HepG2 (cell line): ENCODE measurements around the gene ZNF624. TPM values are rescaled to one million over a fixed set of nuclear protein-coding genes. Genes with fewer than 3 reads are reported as not detected.

ENCODE experiments used
- ATAC-seq: fragments of 200-7000 bp; cut with Tn5 transposase; 3 replicates; pipeline ENCODE4 v1.9.1; 2020; ENCODE audit warnings: mild to moderate bottlenecking, moderate library complexity
- BruUV-seq: library from RNA; stranded (reverse); fragments of 400-500 nt; replicated peaks from 2 replicates; lab custom pipeline; 2021; lab: Mats Ljungman, UMichigan
- CTCF ChIA-PET: fragments of 300-600 bp; formaldehyde crosslinking; extraction: SDS; loops from one replicate; lab custom pipeline; 2021; ENCODE audit warnings: low total read pairs, inconsistent platforms, low intra/inter-chr PET ratio; lab: Yijun Ruan, JAX
- POLR2A ChIA-PET: fragments of 350-600 bp; sonication (Branson Sonifier 250); formaldehyde crosslinking; loops from one replicate; lab custom pipeline; 2020; ENCODE audit warnings: antibody characterized with exemption, inconsistent platforms; lab: Yijun Ruan, JAX
- DNase-seq: peaks from one replicate; pipeline ENCODE4 v3.0.0-alpha.2; 2015; ENCODE audit warnings: low spot score
- FAIRE-seq: peaks from 3 replicates; lab custom pipeline; 2011; peaks lifted over from hg19 to GRCh38; lab: Jason Lieb, UNC
- H2AFZ ChIP-seq: one replicate; pipeline ENCODE4 v1.6.1; 2011; ENCODE audit warnings: low read length, inconsistent platforms
- H3K27ac ChIP-seq: fragments of 300-600 bp; 3 replicates; pipeline ENCODE4 v1.8.0; 2011; ENCODE audit warnings: mixed run types, mild to moderate bottlenecking, mixed read lengths, low read length, inconsistent platforms; ENCODE audit not compliant: insufficient read depth; ENCODE audit errors: extremely low read length
- H3K27me3 ChIP-seq, 2 experiments: fragments of 200-600 bp in 1 of 2; 2 replicates in 1 of 2; 3 replicates in 1 of 2; pipeline versions ENCODE4 v1.6.0 to v1.8.0; 2011; ENCODE audit warnings: low read length in 2 of 2, mild to moderate bottlenecking in 2 of 2, moderate library complexity in 2 of 2, inconsistent platforms in 1 of 2; ENCODE audit not compliant: insufficient read depth in 2 of 2, control insufficient read depth in 1 of 2
- H3K36me3 ChIP-seq, 2 experiments: fragments of 200-600 bp in 1 of 2; replicated peaks in 1 of 2; 2 replicates in 1 of 2; 3 replicates in 1 of 2; pipeline versions ENCODE4 v1.5.1 to v1.8.0; 2011; ENCODE audit warnings: low read length in 2 of 2, inconsistent platforms in 1 of 2; ENCODE audit not compliant: insufficient read depth in 2 of 2, control insufficient read depth in 1 of 2
- H3K4me1 ChIP-seq: 2 replicates; pipeline ENCODE4 v1.5.1; 2012; ENCODE audit warnings: low read length, inconsistent platforms; ENCODE audit not compliant: insufficient read depth
- H3K4me2 ChIP-seq: 2 replicates; pipeline ENCODE4 v1.6.0; 2011; ENCODE audit warnings: low read depth, low read length, inconsistent platforms
- H3K4me3 ChIP-seq, 3 experiments: fragments of 200-600 bp in 1 of 3; sonication (generic), shearing (Covaris generic) in 1 of 3; replicated peaks in 1 of 3; 2 replicates each; pipeline ENCODE4 v1.5.1; 2011 to 2016; ENCODE audit warnings: low read length in 3 of 3, inconsistent platforms in 2 of 3, low read depth in 2 of 3, mild to moderate bottlenecking in 2 of 3, control low read depth in 1 of 3, mixed read lengths in 1 of 3; ENCODE audit not compliant: insufficient read depth in 1 of 3
- H3K79me2 ChIP-seq: one replicate; pipeline ENCODE4 v1.6.1; 2011; ENCODE audit warnings: low read length, inconsistent platforms; ENCODE audit not compliant: insufficient read depth
- H3K9ac ChIP-seq: 2 replicates; pipeline ENCODE4 v1.6.0; 2011; ENCODE audit warnings: mild to moderate bottlenecking, low read depth, low read length, inconsistent platforms; ENCODE audit not compliant: insufficient read depth
- H3K9me3 ChIP-seq: 2 replicates; pipeline ENCODE4 v1.5.1; 2012; ENCODE audit warnings: mild to moderate bottlenecking, low read length
- H4K20me1 ChIP-seq: 2 replicates; pipeline ENCODE4 v1.6.0; 2011; ENCODE audit warnings: inconsistent platforms, mild to moderate bottlenecking, low read length, moderate library complexity; ENCODE audit not compliant: insufficient read depth
- GATAD2A ChIP-seq: IDR thresholded peaks from 2 replicates; pipeline ENCODE4 v1.6.1; 2016
- HMG20A ChIP-seq: IDR thresholded peaks from 2 replicates; pipeline ENCODE4 v1.6.1; 2016; ENCODE audit warnings: borderline replicate concordance
- HNF4A ChIP-seq: sonication (generic); formaldehyde crosslinking; IDR thresholded peaks from 2 replicates; pipeline ENCODE4 v1.4.0; 2020; ENCODE audit warnings: missing genetic modification reagents
- IRF2 ChIP-seq: IDR thresholded peaks from 2 replicates; pipeline ENCODE4 v1.6.1; 2018; ENCODE audit warnings: missing genetic modification reagents, missing compliant biosample characterization
- KLF6 ChIP-seq: IDR thresholded peaks from 2 replicates; pipeline ENCODE4 v1.8.0; 2016; ENCODE audit warnings: missing biosample characterization, missing genetic modification reagents
- MIXL1 ChIP-seq: IDR thresholded peaks from 2 replicates; pipeline ENCODE4 v1.6.1; 2016
- SOX6 ChIP-seq, 2 experiments: fragments of 450-650 bp in 1 of 2; sonication (generic) in 1 of 2; formaldehyde crosslinking in 1 of 2; IDR thresholded peaks; 2 replicates each; pipeline versions ENCODE4 v1.4.0 to v1.6.1; 2017 to 2020; ENCODE audit warnings: antibody characterized with exemption in 1 of 2, mild to moderate bottlenecking in 1 of 2, missing genetic modification reagents in 1 of 2
- ZBTB3 ChIP-seq: sonication (generic); formaldehyde crosslinking; IDR thresholded peaks from 2 replicates; pipeline ENCODE4 v1.4.0; 2020; ENCODE audit warnings: low read depth, mild to moderate bottlenecking, moderate library complexity, missing genetic modification reagents, borderline replicate concordance
- ZNF205 ChIP-seq: IDR thresholded peaks from 2 replicates; pipeline ENCODE4 v1.6.1; 2018; ENCODE audit warnings: missing biosample characterization, missing genetic modification reagents
- ZNF556 ChIP-seq: sonication (generic); formaldehyde crosslinking; IDR thresholded peaks from 2 replicates; pipeline ENCODE4 v1.4.0; 2020; ENCODE audit warnings: mild to moderate bottlenecking, missing genetic modification reagents, borderline replicate concordance
- ZNF816 ChIP-seq: sonication (generic); formaldehyde crosslinking; IDR thresholded peaks from 2 replicates; pipeline ENCODE4 v1.8.0; 2022; ENCODE audit warnings: missing genetic modification reagents, mild to moderate bottlenecking, borderline replicate concordance
- WGBS: methylation state at CpG from one replicate; pipeline ENCODE4 v1.1.6; 2017; ENCODE audit warnings: low lambda C conversion rate; 5-methylcytosine and 5-hydroxymethylcytosine counted together
- in situ Hi-C: cut with HindIII; loops from 2 replicates; pipeline ENCODE4 v1.10.0; 2017; ENCODE audit warnings: low pct_unique_long_range_greater_than_20kb; ENCODE audit not compliant: extremely low pct_ligation_motif_present
- intact Hi-C: fragments of 100-400 bp; cut with micrococcal nuclease; formaldehyde crosslinking; loops from one replicate; pipeline ENCODE4 v1.10.0; 2022; ENCODE audit not compliant: unreplicated experiment
- polyA plus RNA-seq, 8 experiments: library from polyadenylated mRNA; depleted of rRNA in 3 of 8; stranded (reverse) in 7 of 8; unstranded in 1 of 8; fragments of >200 nt; fragmentation: Illumina TruSeq in 4 of 8; extraction: Trizol in 4 of 8; gene quantifications; 2 replicates each; pipeline versions ENCODE4 v1.2.1 to v1.2.3, GENCODE V29; 2011 to 2016; ENCODE audit warnings: low read depth in 4 of 8, missing spikeins in 1 of 8, mixed read lengths in 1 of 8; ENCODE audit not compliant: insufficient read depth in 1 of 8
- total RNA-seq, 5 experiments: library from RNA; depleted of rRNA; stranded (reverse); fragments of >200 nt; fragmentation: Illumina TruSeq; extraction: Trizol; gene quantifications; 2 replicates each; pipeline ENCODE4 v1.2.3, GENCODE V29; 2016; ENCODE audit warnings: low read depth in 1 of 5
- TF ChIP-seq, protein P1 (sequence below): sonication (generic); formaldehyde crosslinking; IDR thresholded peaks from 2 replicates; pipeline ENCODE4 v1.8.0; 2022; ENCODE audit warnings: low read depth, missing genetic modification reagents
- TF ChIP-seq, protein P2 (sequence below): sonication (generic); formaldehyde crosslinking; IDR thresholded peaks from 2 replicates; pipeline ENCODE4 v1.4.0; 2020; ENCODE audit warnings: missing genetic modification reagents, borderline replicate concordance
- TF ChIP-seq, protein P3 (sequence below): IDR thresholded peaks from 2 replicates; pipeline ENCODE4 v1.6.1; 2016
- TF ChIP-seq, protein P4 (sequence below): sonication (generic); formaldehyde crosslinking; IDR thresholded peaks from 2 replicates; pipeline ENCODE4 v1.4.0; 2020; ENCODE audit warnings: missing genetic modification reagents
- TF ChIP-seq, protein P5 (sequence below): sonication (generic); formaldehyde crosslinking; IDR thresholded peaks from 2 replicates; pipeline ENCODE4 v1.4.0; 2020; ENCODE audit warnings: missing genetic modification reagents

ZNF624 gene
- total and polyA plus RNA-seq, 2 of the 13 experiments (the other 11 are each of a cell fraction or from before 2014, with no cell fraction given), result 0.75 to 3.5 TPM

DNA sequence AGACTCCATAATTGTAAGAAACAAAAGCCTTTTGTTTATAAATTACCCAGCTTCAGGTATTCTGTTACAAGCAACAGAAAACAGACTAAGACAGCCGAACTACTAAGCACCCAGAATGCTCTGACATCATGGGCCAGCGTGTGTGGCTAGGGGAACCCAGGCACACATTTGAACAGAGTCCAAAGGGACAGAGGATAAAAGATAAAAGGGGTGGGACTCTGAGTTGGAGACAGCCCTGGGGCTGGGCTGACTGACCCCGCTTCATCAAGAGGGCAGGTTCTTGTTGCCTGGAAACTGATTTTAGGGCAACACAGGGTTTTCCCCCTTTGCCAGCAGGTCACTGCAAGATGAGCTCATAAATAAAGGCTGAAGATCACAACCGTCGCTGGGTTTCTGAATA lies 54.1 kb downstream of the ZNF624 start (continued):
- TF ChIP-seq, protein P1, sequence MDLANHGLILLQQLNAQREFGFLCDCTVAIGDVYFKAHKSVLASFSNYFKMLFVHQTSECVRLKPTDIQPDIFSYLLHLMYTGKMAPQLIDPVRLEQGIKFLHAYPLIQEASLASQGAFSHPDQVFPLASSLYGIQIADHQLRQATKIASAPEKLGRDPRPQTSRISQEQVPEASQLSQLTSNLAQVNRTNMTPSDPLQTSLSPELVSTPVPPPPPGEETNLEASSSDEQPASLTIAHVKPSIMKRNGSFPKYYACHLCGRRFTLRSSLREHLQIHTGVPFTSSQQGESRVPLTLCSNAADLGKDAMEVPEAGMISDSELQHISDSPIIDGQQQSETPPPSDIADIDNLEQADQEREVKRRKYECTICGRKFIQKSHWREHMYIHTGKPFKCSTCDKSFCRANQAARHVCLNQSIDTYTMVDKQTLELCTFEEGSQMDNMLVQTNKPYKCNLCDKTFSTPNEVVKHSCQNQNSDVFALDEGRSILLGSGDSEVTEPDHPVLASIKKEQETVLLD (CRISPR knock-in tag), result no peak
- TF ChIP-seq, protein P2, sequence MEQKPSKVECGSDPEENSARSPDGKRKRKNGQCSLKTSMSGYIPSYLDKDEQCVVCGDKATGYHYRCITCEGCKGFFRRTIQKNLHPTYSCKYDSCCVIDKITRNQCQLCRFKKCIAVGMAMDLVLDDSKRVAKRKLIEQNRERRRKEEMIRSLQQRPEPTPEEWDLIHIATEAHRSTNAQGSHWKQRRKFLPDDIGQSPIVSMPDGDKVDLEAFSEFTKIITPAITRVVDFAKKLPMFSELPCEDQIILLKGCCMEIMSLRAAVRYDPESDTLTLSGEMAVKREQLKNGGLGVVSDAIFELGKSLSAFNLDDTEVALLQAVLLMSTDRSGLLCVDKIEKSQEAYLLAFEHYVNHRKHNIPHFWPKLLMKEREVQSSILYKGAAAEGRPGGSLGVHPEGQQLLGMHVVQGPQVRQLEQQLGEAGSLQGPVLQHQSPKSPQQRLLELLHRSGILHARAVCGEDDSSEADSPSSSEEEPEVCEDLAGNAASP (CRISPR knock-in tag), result no peak

DNA sequence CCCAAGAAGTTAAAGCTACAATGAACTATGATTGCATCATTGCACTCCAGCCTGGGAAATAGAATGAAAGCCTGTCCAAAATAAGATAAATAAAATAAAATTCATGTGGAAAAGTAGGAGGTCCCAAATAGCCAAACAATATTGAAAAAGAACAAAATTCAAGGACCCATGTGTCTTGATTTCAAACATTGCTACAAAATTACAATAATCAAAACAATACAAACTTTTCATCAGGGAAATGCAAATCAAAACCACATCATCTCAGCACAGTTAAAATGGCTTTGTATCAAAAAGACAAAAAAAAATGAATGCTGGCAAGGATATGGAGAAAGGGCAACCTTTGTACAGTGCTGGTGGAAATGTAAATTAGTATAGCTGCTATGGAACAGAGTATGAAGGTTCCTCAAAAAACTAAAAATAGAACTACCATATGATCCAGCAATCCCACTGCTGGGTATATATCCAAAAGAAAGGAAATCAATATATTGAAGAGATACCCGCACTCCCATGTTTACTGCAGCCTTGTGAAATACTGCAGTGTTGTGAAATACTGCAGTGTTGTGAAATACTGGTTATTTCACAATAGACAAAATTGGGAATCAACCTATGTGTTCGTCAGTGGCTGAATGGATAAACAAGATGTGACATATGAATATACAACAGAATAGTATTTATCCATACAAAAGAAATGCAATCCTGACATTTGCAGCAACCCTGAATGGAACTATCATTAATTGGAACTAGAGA lies 60.1 kb downstream of the ZNF624 start:
- Histone ChIP-seq H3K4me3 (no peak overlapping the region), H3K9me3 (peaks cover 4% of the 10 kb centered on the region; the same call in 1 of the 2 replicates), H3K9ac (no peak overlapping the region), H3K4me1 (peaks cover 16% of the 10 kb centered on the region), H3K36me3 (no peaks in the 10 kb centered on the region), H3K79me2 (no peaks in the 10 kb centered on the region), H3K4me2 (no peak overlapping the region), H2AFZ (no peak overlapping the region), H3K27me3 (peaks cover 2 to 7% of the 10 kb centered on the region in 2 experiments), H3K27ac (no peak overlapping the region), H4K20me1 (no peaks in the 10 kb centered on the region)
- FAIRE-seq (no peak), DNase-seq (peak; percentile 17), ATAC-seq (no peak)
- ChIA-PET CTCF (no interaction called here), POLR2A (no interaction called here)
- WGBS, result 0% methylated on average over 2 of the region's 2 CpGs
- no TSS peak for BruUV-seq
- in situ Hi-C loops, result no loop called here
- intact Hi-C loops, result no loop called here
- TF ChIP-seq, protein P3, sequence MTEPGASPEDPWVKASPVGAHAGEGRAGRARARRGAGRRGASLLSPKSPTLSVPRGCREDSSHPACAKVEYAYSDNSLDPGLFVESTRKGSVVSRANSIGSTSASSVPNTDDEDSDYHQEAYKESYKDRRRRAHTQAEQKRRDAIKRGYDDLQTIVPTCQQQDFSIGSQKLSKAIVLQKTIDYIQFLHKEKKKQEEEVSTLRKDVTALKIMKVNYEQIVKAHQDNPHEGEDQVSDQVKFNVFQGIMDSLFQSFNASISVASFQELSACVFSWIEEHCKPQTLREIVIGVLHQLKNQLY (CRISPR knock-in tag), result peak; percentile 62; the same call in 1 of the 2 replicates
- peak; percentile 94 for TF ChIP-seq ZNF556 (CRISPR knock-in tag)
- TF ChIP-seq, protein P4, sequence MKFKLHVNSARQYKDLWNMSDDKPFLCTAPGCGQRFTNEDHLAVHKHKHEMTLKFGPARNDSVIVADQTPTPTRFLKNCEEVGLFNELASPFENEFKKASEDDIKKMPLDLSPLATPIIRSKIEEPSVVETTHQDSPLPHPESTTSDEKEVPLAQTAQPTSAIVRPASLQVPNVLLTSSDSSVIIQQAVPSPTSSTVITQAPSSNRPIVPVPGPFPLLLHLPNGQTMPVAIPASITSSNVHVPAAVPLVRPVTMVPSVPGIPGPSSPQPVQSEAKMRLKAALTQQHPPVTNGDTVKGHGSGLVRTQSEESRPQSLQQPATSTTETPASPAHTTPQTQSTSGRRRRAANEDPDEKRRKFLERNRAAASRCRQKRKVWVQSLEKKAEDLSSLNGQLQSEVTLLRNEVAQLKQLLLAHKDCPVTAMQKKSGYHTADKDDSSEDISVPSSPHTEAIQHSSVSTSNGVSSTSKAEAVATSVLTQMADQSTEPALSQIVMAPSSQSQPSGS (CRISPR knock-in tag), result peak; percentile 55; the same call in 1 of the 2 replicates
- TF ChIP-seq ZNF816, result peak; percentile 56; the same call in 1 of the 2 replicates
- peak; percentile 63 for TF ChIP-seq HMG20A (CRISPR knock-in tag)
- TF ChIP-seq KLF6, result 0 out of 2 replicates have a peak, but pooled peaks have one; percentile 54
- peak; percentile 43; the same call in 1 of the 2 replicates for TF ChIP-seq IRF2 (CRISPR knock-in tag)
- TF ChIP-seq ZBTB3 (CRISPR knock-in tag), result peak; percentile 68; the same call in 1 of the 2 replicates
- peak; percentile 91 for TF ChIP-seq GATAD2A (CRISPR knock-in tag)
- peak; percentile 48; the same call in 1 of the 2 replicates for TF ChIP-seq HNF4A (CRISPR knock-in tag)
- TF ChIP-seq MIXL1, result peak; percentile 91
- TF ChIP-seq, protein P5, sequence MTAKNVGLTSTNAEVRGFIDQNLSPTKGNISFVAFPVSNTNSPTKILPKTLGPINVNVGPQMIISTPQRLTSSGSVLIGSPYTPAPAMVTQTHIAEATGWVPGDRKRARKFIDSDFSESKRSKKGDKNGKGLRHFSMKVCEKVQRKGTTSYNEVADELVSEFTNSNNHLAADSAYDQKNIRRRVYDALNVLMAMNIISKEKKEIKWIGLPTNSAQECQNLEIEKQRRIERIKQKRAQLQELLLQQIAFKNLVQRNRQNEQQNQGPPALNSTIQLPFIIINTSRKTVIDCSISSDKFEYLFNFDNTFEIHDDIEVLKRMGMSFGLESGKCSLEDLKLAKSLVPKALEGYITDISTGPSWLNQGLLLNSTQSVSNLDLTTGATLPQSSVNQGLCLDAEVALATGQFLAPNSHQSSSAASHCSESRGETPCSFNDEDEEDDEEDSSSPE (CRISPR knock-in tag), result 0 out of 2 replicates have a peak, but pooled peaks have one; percentile 44
- TF ChIP-seq ZNF205, result 0 out of 2 replicates have a peak, but pooled peaks have one; percentile 46
- no peak for TF ChIP-seq SOX6 (IDR thresholded peaks at IDR 0.05)
- TF ChIP-seq SOX6 (CRISPR knock-in tag; IDR thresholded peaks at IDR 0.05), result peak; percentile 64
